ENCODE data around the gene IL5.

GRCh38 chr5:132561601-132562000 lies 18.3 kb upstream of the IL5 start:
- no peak for TF ChIP-seq CTCF (IDR thresholded peaks at IDR 0.05; ENCODE audit: low read depth, low read length)
- TF ChIP-seq EZH2phosphoT487 (IDR thresholded peaks at IDR 0.05; ENCODE audit: low read depth) = no peak

All from OCI-LY3 (cell line).